GM19043 (cell line): ENCODE data around the gene TUBB6.

Experiments used
- ATAC-seq: cut with Tn5 transposase; IDR thresholded peaks from one replicate; pipeline ENCODE4 v1.9.1; 2021; ENCODE audit warnings: low read depth; ENCODE audit not compliant: unreplicated experiment

Gene TUBB6

DNA sequence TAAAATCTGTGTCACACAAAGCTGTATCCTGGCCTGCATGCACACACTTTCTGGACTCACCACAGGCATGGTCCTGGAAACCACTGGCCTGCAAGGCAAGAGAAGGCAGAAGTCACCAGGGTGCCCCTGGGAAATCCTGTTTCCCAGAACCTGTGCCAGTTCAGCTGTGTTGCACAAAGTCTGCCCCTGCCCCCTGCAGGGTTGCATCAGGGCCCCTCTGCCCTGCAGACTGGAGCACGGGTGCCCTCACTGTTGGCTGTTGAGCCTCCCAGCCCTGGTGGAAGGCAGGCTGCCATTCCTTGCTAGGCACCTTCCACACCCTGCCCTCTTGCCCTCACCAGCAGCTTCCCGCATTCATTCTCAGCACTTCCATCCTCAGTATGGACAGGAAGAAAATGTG lies 18.0 kb upstream of the TUBB6 start:
- ATAC-seq, result no peak

DNA sequence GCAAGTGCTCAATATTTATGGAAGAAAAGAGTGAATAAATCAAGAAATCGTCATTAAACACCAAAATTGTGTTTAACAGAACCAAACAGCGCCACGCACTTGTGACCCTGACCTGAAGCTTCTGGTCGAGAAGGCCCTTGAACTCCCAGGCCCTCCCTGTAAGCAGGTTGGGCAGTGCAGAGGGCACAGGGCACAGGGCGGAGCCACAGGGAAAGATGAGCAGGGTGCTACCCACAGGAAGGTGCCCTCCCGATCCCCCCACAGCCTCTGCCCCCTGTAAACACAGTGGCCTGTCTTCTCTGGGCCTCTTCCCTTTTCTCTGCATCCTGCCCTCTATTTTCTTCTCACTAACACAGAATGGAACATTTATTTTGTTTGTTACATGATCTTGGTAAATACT lies 16.9 kb upstream of the TUBB6 start:
- ATAC-seq, result no peak

DNA sequence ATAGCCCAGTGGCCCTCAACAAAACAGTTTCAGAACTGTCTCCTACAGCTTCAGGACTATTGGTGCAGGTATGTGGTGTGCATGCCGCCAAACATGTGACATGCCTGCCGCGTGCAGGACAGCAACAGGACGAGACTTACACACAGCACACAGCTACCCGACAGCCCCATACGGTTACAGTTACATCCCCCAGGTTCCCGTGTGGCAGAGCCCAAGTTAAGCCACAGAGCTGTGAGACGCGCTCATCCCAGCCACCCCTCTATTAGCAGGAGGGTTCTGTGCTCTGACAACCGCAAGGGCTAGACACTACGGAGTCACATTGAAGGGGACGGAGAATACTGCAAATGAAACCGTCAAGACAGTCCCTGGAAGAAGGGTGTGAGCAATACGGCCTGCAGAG lies 16.4 kb upstream of the TUBB6 start:
- no peak for ATAC-seq

DNA sequence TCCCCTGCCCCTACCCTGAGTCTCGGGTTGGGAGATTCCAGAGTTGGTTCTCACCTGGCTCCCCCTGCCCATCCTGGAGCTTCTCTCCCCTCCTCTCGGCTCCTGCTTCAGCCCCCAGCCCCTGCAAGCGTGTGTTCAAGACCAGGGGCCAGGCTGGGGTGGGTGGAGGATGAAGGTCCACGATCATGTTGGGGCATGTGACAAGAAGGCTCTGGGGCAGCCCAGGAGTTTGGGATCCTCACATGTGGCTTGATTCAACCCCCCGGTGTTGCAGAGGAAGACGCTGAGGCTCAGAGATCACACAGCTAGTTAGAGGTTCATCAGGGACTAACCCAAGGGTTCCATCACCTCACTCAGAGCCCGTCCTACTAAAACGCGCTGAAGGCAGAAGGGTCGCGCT lies 14.2 kb upstream of the TUBB6 start:
- no peak for ATAC-seq

DNA sequence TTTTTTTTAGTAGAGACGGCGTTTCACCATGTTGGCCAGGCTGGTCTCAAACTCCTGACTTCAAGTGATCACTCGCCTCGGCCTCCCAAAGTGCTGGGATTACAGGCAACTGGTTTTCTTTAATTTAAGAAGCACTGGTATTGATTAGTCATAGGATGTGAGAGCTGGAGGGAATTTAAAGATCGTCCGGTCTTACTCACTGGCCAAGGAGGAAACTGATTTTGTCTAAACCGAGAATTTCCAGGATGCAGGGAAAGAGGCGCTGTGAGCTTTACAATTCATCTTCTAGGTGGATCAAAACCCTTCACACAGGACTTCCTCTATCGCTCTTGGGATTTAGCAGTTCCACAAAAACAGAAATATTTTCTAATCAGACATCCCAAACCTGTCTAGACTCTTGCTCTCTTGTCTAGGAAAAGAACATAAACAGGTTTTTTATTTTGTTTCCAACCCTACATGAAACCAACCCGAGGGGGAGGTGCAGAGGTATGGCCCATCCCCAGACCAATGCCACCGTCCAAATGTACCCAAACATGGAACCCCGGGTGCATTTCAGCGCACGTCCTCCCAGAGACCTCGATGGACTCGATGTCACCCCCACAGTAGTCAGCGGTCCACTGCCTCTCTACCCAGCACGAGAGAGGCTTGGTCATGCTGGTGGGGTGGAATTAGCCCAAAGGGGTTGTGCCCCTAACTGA lies 12.5 kb upstream of the TUBB6 start:
- ATAC-seq, result no peak

DNA sequence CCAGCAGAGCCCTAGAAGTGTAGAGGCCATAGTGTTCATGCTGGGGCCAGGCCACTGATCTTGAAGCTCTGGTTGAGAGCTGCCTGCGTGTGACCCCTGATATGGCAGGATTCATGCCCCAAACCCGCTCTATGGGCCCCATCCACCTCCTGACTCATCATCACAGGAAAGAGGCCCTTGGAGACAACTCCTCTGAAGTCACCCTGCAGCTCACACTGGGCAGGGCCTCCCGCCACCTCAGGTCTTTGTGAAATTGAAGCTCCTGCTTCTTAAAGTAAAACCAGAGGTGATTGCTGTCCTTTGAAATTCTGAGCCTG lies 12.0 kb upstream of the TUBB6 start:
- no peak for ATAC-seq

DNA sequence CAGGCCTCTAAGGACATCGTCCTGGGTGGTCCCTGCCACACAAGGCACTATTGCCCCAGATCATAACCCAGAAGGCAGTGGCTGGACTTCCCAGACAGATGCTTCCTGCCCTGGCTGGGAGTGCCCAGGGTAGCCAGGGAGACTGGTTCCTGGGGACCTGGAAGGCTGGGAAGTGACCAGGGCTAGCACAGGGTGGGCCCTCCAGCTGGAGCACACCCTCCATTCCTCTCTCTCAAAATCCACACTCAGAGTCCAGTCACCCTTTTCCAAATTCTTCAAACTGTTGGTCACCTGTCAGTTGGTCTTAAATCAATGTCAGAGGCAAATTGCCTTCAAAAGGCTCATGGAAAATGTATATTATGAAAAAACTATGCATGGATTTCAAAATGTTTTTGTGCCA lies 11.6 kb upstream of the TUBB6 start:
- ATAC-seq, result no peak

DNA sequence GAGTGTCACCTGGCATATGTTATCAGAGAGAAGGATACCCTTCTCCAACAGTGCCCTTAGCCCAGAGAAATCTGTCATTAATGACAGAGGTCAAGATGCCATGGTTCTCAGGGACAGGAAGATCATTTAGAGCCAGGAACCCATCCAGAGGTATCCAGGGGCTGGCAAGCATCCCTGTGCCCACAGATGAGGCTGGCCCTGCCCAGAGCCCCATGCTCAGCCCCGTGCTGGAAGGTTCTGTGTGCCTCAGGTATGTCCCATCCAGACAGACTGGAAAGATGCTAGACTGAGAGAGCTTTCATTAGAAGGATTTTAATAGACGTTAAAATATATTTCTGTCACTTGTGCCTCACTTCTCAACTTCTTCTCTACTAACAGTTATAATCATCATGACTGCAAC lies 8.2 kb upstream of the TUBB6 start:
- ATAC-seq, result no peak

DNA sequence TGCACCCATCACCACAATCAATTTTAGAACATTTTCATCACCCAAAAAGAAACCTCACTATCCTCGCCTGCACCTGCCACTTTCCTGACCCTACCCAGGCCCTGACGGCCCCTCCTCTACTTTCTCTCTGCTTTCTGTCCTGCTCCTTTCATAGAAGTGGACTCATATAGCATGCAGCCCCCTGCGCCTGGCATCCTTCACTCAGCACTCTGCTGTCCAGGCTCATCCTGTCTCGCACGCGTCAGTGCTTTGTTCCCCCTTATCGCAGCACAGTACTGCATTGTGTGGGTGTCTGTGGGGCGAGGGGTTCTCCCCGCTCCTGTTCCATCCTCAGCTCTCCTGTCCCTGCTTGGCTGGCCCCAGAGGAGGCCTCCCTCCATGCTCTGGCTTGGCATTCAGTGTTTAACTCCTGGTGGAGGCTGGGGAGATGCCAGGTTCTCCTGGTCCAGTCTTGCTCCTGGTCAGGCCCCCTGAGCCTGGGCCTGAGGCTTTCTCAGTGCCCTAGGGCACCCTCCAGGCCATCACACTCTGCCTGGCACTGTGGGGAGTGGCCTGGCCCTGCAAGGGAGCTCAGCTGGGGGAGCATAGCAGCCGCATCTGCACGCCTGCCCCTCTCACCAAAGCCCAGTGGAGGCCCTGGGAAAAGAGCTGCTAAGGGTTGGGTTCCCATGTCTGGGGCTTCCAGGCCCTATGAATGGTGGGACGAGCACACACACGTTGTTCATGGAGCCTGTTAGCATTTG lies 6.6 kb upstream of the TUBB6 start:
- no peak for ATAC-seq

DNA sequence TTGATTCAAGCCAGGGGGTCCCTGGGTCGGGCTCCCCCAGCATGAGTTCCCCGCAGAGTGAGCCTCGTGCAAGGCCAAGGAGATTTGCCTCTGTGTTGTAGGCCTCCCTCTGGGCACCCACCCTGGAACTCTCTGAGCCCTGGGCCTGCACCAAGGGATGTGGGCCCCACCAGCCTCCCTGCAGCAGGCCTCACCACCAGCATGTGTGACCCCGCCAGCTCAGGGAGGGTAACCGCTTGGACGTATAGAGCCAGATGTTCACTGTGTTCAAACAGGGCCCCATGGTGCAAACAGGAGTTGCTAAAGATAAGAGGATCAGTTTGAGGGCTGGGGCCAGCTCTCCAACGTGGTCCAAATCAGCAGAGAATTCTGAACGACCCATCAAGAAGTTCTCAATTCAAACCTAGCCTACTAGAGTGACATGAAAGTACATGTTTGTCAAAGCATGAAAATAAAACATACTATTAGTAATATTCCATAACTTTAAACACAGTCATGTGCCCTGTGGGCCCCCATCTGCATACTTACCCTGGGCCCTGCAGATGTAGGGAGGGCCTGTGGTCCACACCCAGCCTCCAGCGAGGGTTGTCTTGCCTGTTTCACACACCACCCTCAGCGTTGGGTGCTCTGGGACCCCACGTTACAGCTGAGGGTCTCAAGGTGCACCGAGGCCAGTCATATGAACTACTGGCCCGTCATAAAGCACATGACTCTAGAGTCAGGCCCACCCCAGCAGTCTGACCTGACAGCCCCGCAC lies 5.5 kb upstream of the TUBB6 start:
- no peak for ATAC-seq

DNA sequence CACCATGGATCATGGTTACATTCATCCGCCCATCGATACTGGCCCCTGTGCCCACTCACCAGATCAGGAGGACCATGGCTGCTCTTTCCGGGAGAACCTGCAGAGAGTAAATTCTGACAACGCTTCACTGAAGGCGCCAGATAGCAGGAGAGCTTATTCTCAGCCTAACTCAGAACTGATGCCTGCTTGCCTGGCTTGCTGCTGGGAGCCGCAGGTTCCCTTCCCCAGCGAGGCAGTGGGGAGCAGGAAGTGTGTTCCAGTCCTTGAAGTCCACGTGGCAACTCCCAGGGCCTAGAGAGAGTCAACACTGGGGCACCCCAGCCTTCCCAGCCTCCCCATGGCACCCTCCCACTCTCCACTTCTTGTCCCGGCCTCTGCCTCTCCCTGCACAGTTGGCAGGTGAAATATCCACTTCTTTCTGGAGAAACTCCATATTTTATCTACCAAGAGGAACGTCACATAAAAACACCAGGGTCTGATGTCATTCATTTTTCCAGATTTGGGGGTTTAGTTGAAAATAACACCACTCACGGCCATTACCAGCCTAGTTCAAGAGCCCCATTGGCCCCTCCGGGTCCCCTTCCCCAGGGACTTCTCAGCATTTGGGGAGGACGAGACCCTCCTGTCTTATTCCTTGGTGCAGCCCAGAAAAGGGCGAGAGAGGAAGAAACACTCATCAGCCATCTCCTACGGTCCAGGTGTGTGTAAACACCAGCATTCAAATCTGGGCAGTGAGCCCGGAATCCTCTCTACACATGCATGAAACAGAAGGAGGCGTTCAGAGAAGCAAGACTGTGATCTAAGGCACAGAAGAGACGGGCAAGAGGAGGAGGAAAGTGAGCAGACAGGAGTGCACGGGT lies 3.5 kb upstream of the TUBB6 start:
- no peak for ATAC-seq

DNA sequence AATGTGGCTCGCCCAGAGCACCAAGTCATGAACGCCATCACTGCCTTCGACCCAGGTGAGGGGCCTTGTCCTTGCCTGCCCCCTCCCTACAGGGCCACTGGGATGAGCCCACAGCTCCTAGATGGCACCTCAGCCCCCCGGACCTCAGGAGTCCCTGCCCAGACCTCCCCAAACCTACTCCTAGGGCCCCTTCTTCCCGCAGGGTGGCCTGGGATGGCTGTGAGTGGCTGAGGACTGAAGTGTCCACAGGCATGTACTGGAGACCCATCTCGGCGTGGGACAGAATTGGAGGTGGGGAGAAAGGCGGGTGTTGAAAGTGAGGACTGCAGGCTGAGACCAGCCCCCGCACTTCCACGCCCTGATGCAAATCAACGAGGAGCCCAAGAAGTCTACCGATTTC lies 2.8 kb upstream of the TUBB6 start:
- no peak for ATAC-seq

DNA sequence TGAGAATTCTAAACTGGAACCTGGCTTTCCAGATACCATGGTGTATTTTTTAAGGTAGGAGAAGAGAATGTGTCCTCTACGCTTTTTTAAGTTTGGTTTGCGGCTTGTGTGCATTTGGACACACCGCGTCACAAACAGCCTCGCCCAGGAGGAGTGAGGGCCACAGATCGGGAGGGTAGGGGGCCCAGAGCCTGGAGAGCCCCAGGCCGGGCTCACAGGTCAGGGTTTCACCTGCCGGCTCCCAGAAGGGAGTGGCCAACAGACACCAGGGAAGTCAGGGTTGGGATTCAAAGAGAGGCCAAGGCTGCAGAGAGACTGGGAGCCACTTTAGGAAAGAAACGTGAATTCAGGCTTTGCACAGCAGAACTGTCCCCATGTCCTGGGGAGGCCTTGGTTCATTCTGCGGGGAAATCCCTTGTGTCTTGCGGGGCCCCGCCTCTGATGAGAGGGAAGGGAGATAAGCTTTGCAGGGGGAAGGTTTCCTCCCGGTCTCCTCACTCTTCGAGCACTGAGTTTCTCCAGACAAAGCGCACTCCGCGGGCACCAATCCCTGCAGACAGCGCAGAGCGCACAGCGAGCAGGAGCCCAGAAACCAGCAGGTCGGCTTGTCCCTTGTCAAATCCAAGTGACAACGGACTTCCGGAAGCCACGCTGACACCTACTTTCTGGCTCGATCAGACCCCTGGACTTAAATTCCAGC lies 2.0 kb upstream of the TUBB6 start:
- no peak for ATAC-seq

DNA sequence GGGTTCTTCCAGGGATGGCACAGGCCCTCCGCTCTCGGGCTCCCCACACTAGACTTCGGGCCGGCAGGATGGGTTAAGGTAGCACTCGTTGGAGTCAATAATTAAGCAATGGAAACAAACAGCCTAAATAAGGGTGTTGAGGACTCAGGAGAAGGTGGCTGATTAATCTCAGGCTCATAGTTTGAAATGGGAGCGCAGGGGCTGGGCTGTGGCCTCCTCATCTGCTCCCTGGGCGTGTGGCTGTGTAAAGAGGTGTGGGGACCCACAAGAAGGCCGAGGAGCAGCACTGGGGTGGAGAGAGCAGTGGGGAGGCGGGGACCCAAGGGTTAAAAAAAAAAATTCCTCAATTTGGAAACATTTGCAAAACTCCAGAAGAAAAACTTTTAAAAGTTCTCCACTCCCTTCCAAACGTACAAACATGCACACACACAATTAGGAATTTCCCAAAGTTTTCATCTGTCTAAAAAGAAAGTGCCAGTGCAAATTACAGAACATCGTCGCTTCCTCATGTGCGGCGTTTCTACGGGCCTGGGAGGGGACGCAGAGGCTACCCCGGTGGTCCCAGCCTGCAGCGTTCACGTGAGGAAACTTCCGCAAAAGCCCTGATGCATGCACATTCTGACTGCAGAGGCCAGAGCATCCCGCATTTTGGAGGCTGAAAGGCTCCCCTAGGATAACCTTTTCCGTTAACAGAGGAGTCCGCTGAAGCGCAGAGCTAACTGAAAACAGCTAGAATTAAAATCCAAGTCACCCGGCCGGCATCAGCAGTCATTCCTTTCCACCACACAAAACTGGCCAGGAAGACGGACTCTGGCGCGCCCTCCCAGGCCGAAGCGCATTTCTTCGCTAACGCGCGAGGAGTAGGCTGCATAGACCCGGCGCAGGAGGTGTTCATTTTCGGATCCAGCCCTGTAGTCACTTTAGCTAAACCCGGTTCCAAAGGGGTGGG lies 1.0 kb upstream of the TUBB6 start:
- ATAC-seq, result no peak

DNA sequence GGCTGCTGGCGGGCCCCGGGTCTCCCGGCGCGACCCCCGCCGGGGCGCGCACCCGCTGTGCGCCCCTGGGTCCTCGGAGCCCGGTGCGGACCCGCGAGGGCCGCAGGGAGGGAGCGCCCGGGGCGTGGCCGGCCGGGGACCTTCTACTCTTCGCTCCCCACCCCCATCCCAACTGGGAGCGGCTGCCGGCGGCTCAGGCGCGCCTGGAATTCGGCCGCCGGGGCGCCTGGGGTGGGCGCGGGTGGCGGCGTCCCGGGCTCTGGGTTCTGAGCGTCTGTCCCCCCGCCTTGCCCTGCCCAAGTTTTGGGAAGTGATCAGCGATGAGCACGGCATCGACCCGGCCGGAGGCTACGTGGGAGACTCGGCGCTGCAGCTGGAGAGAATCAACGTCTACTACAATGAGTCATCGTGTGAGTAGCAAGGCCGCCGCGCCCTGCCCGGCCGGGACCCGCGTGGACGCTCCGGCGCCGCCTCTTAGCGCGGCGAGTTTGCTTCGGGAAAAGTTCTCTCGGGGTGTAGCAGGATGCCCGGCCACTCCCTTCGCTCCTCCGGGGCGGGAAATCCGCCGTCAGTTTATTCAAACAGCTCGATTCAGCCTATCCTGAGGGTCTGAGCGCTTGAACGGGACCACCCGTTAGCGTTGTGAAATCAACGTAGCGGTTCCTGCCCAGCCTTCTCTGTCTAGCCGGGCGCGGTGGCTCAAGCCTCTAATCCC lies 502 bp downstream of the TUBB6 start:
- ATAC-seq, result peak; percentile 40

DNA sequence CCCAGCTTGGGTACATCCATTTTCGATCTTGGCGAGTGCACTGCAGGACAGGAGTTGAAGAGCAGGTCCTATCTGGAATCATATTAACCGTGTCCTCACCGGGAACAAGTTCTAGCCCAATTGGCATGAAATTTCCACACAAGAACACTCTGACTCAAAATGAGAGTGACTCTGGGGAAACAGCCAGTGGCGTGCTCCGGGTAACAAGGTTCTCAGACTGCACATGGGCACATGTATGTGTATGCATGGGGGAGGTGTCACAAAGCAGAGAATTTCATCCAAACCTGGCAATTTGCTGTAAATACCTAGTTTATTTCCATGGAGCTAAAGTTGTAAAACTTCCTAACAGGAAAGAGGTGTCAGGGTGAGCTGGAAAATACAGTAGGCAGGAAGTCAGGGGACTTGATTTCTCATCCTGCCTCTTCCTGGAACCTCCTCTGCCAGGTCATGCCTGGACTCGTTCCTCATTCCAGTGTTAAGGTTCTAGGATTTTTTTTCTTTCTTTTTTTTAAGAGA lies 1.7 kb downstream of the TUBB6 start:
- no peak for ATAC-seq

DNA sequence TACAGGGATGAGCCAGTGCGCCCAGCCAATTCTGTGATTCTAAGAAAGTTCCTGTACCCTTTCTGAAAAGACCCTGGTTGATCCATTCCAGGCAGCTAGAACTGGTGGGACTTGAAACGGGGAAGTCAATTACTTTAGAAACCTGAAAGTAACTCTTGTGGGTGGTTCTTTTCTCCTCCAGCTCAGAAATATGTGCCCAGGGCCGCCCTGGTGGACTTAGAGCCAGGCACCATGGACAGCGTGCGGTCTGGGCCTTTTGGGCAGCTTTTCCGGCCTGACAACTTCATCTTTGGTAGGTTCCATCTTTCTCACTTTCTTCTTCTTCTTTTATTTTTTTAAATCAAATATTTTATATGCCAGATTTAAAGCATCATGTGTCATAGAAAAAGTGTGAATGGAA lies 2.7 kb downstream of the TUBB6 start:
- ATAC-seq, result no peak

DNA sequence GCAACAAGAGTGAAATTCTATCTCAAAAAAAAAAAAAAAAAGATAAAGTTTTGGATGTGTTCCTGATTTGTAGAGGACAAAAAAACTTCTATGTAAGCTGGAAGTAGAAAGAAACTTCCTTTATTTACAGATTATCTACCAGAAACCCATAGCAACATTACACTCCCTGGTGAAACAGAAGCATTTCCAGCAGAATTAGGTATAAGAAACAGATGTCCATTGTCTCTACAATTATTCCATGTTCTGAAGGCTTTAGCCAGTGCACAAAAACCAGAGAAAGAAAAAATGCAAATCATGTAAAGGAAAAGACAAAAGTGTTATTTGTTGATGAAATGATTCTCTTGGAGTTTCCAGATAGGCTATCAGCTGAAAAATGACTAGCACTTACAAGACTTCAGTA lies 4.9 kb downstream of the TUBB6 start:
- ATAC-seq, result no peak
